ENCODE measurements around the gene RAB35.

- TF ChIP-seq POLR2AphosphoS5 (IDR thresholded peaks at IDR 0.05; ENCODE audit: low read depth, low read length): no peak
- TF ChIP-seq TAF1 (IDR thresholded peaks at IDR 0.05; ENCODE audit: borderline replicate concordance, insufficient read depth, low read length): no peak
- TF ChIP-seq REST (IDR thresholded peaks at IDR 0.05; ENCODE audit: insufficient read depth in 1 of 2, low read depth in 2 of 2, low read length in 2 of 2): no peak
- no peak for TF ChIP-seq SIN3A (IDR thresholded peaks at IDR 0.05; ENCODE audit: borderline replicate concordance, insufficient read depth, low read length)
- TF ChIP-seq FOXP2 (optimal IDR thresholded peaks at IDR 0.05; ENCODE audit: borderline replicate concordance, extremely low read depth, extremely low read length, insufficient read depth): no peak
Measured at GRCh38 chr12:120089796-120090195, 26.8 kb downstream of the RAB35 start.

Measured in PFSK-1 (cell line).